ENCODE results near the gene FAM76B.
A peak's percentile ranks its signal among the peaks of the same experiment; 100 is the strongest.

FAM76B gene

DNA sequence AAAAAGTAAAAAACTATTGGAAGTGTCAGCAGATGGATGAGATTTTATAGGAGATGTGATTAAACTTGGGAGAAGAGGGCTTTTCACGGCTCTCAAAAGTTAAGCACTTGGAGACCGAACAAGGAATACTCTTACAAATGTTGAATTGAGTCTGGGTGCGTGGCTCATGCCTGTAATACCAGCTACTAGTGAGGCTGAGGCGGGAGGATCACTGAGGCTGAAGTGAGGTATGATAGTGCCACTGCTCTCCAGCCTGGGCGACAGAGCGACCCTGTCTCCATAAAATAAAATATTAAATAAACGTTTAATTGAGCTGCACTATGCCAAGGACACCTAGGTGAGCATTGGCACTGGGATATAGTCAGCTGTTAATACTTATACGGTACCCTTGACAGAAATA, 2.6 kb upstream of the FAM76B start:
- no peak for DNase-seq (ENCODE audit: low read depth in 2 of 2)

- DNase-seq (ENCODE audit: low read depth in 2 of 2), result no peak
Observed at GRCh38 chr11:95791709-95792033, 2.1 kb upstream of the FAM76B start.

DNA sequence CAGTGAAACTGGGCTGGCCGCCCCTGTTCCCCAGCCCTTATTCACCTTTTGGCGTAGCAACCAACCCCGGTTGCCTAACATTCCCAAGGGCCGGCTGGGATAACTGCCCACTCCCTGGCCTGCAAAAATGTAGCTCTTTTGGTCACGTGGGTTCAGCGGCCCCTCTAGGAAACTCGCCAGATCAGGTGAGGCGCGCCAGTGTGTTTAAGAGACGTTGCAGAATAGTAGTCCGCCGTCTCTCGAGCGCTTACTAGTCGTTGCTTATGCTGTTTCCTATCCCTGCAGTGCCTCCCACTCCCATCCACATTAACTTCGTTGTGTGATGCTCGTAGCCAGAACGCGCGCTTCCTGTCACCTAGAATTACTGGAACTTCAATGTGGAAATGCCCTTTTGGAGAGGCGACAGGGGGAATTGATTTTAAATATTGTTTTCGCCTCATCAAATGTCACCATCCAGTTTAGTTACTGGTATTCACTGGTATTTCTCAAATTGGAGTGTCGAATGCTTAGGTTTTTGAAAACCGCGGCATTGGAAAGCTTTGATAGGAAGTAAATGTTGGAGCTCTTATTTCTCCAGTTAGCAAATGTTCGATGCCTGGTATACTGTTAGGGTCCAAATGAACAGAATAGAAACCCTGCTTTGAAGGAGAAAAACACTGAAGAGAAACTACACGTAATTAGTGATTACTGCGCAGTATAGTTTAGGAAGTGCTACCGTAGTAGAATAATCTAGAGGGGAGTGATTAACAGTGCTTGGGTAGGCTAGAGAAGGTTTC, 1.5 kb upstream of the FAM76B start:
- DNase-seq (ENCODE audit: low read depth in 2 of 2), result peak; percentile 11 to 12

DNA sequence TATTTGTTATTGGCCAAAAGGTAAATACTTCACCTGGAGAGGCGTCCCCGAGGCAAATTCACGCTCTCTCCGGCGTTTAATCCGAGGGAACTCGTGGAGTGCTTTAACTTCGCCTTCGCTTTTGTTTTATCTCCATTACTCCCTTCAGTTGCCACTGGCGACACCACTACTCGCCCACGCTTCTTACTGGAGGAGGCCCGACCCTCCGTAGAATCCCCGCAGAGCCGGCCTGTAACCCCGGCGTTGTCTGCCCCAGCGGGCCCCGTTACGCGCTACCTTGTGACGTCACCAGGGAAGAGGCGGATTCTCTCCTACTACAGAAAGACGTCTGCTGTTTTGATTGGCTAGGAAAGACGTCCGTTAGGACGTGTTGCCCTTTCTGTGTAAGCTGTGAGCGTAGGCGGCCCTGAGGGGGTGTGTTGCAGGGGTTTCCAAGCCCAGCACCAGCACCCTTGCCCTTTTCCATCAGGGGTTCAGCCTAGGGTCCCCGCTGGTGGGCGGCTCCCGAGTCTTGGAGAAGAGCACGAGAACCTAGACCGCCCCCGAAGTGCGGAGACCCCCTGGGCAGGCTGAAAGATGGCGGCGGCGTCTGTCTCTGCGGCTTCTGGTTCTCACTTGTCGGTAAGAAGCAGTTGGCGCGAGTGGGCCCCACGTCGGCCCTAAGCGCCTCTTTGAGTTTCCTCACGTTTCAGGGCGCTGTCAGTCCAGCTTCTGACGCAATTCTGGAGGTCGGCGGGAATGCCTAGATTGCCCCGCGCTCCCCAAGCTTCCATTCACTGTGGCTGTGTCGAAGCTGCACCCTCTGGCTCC, 746 bp upstream of the FAM76B start, which contains the start of gene CEP57:
Gene CEP57 (plus strand): TSS at position 376 of the 810 bp plus-strand sequence. CDS start 201 bp downstream, at position 577.
- peak; percentile 93 to 96 for DNase-seq (ENCODE audit: low read depth in 2 of 2)

GRCh38 chr11:95788921-95789505, 569 bp downstream of the FAM76B start:
- DNase-seq (ENCODE audit: low read depth in 2 of 2), result peak in 1 of 2 donors; percentile 5

GRCh38 chr11:95780544-95780943, 9.0 kb downstream of the FAM76B start:
- no peak for DNase-seq (ENCODE audit: low read depth in 2 of 2)

- no peak for DNase-seq (ENCODE audit: low read depth in 2 of 2)
Observed at GRCh38 chr11:95778699-95779098, 10.9 kb downstream of the FAM76B start.

DNA sequence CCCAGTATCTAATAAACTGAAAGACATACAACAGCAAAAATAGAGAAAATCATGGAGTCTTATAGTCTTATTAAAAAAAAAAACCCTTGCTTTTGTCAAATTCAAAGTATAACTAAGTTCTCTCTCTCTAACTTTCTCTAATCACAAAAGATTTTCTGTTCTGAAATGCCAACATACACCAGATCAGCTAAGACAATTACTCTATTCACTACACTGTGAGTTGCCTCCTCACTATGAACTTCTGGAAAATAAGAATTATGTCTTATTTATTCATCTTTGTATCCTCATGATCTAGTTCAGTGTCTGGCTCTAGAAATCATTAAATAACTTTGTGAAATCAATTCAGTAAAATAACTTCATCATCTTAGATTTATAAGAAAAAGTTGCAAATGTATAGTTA, 12.7 kb downstream of the FAM76B start:
- no peak for DNase-seq (ENCODE audit: low read depth in 2 of 2)

DNA sequence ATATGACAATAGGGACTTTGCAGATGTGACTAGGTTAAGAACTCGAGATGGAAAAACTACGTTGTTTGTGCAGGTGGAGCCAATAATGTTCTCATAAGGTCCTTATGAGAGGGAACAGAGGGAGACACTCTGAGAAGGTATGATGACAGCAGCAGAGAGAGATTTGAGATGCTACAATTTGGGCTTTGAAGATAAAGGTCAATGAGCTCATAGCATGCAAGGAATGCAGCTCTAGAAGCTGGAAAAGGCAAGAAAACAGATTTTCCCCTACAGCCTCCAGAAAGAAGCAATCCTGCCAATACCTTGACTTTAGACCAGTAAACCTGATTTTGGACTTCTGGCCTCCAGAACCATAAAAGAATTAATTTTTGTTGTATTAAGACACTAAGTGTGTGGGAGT, 21.1 kb downstream of the FAM76B start:
- no peak for DNase-seq (ENCODE audit: low read depth in 2 of 2)

- DNase-seq (ENCODE audit: low read depth in 2 of 2), result no peak
Observed at GRCh38 chr11:95767498-95767897, 22.1 kb downstream of the FAM76B start.

DNA sequence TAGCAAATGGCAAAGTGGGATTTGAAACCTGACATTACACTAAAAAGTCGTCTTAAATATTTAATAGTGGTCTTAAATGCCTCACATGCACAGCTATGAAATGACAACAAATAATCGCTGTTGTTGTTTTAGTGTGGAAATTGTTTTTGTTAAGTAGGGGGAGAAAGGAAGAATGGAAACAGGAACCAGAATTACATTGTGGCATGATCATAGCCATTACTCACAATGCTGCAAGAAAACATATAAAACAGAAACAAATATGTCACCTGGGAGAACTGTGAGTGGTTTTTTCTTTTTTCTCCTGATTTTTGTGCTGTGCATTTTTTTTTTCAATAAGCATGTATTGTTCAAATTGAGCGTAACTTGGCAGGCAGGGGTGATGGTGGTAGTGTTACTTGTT, 22.9 kb downstream of the FAM76B start:
- DNase-seq (ENCODE audit: low read depth in 2 of 2), result no peak

- no peak for DNase-seq (ENCODE audit: low read depth in 2 of 2)
Observed at GRCh38 chr11:95764267-95764898, 25.2 kb downstream of the FAM76B start.

- DNase-seq (ENCODE audit: low read depth in 2 of 2), result no peak
Observed at GRCh38 chr11:95762534-95762933, 27.0 kb downstream of the FAM76B start.

- DNase-seq (ENCODE audit: low read depth in 2 of 2), result no peak
Observed at GRCh38 chr11:95760941-95761340, 28.6 kb downstream of the FAM76B start.

DNA sequence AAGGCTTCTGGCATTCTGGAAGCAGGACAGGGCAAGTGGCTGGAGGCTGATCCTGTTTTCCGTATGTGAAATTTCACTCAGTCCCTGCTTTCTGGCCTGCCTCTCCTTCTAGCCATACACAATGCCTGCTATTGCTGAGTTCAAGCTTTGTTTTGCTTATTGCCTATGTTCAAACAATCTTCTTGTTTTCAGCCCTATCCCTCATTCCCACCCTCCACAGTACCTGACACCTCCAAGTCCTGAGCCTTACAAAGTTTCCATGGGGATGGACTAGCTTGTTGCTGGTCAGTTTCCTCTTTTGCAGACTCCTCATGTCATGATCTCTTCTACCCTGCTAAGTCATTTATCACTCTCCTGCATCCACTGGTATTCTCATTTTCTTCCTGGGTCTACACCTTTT, 38.1 kb downstream of the FAM76B start:
- no peak for DNase-seq (ENCODE audit: low read depth in 2 of 2)

DNA sequence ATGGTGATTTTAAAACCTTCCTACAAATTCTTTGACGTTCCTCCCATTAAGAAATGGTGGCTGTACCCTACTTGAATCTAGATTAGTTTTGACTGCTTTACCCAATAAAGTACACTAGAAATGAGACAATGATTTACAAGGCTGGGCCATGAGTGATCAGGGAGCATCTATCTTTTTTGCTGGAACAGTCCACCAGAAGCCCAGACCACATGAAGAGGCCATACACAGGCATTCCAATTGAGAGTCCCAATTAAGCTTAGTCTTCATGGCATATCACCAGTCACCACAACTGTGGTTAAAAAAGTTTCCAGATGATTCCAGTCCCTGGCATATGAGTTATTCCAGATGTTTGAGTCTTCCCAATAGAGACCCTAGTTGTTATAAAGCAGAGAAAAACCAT, 39.5 kb downstream of the FAM76B start:
- DNase-seq (ENCODE audit: low read depth in 2 of 2), result no peak

DNA sequence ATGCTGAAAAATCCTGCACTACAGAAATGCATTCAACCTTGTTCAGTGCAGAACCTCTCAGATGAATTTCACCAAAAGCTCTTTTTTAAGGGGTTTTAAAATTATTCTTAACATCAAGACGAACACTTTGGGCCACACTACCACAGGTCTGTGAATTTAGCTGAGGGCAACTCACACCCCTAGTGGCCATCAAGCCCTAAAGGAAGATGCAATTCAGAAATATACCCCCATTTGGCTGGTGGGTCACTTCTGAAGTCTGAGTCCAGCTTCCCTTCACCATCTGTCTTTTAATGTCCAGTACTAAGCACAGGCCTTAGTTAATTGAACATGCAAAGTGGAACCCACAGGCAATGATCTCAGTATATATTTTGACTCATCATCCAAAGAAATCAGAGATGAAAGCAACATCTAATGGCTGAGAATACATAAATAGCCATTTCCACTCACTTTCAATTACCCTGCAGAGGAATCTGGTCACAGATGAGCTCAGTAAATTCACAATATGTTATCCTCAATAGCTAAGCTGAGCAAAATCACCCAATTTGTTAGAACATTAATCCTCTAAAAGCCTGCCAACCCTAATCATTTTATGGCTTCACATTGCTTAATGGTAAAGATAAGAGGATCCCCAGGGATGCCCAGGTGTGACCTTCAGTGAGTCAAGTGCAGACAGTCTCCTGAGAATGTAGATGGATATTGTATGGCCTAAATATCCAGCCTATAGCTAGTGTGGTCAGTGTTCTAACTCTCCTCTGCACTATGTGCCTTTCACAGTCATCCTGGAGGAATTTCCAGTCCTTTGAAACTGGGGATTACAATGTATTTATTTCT, 50.3 kb downstream of the FAM76B start:
- no peak for DNase-seq (ENCODE audit: low read depth in 2 of 2)

- DNase-seq (ENCODE audit: low read depth in 2 of 2), result no peak
Observed at GRCh38 chr11:95736809-95737208, 52.8 kb downstream of the FAM76B start.

GRCh38 chr11:95736355-95736754, 53.2 kb downstream of the FAM76B start:
- DNase-seq (ENCODE audit: low read depth in 2 of 2), result no peak

DNA sequence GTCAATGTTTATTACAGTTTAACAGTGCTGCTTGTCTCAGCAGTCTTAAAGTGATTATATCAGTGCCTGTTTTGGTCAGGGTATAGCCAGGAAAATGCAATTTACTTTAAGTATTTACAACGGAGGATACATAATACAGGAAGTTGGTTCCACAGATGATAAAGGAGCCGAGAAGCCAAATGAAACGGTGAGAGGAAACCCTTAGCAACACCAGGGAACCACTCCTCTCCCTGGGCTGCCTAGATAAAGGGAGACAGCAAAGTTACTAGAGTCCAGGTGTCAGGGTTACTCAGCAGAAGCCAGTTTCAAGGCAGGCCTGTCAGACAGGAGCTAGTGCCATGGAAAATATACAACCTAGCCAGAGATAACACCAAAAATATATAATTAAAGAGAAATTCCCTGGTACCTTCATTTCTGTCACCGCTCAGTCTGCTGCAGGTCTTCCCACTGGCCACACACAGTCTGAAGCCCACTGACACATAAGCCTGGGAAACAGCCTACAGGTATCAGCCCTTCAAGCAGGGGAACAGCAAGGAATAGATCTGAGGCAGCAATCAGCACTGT, 55.5 kb downstream of the FAM76B start:
- DNase-seq (ENCODE audit: low read depth in 2 of 2), result no peak

Data from stimulated activated CD8-positive, alpha-beta memory T cell treated with anti-CD3 and anti-CD28 coated beads, Interleukin-7, amount 100 ng/mL, for 4 hours (primary cell).